IgD-negative memory B cell (primary cell): ENCODE measurements around the gene PCK1. TPM values are rescaled to one million over a fixed set of nuclear protein-coding genes. Genes with fewer than 3 reads are reported as not detected.

Source experiments
- polyA plus RNA-seq: library from polyadenylated mRNA; unstranded; fragments of 300-500 nt; fragmentation: Illumina TruSeq; gene quantifications from one replicate; pipeline ENCODE4 v1.2.3, GENCODE V29; 2021

PCK1 gene
- polyA plus RNA-seq, 1 donor from 2014 or later: not detected

Other genes with a start within 250 kb of the PCK1 start
- gene SPO11, start 231.3 kb upstream of the PCK1 start, polyA plus RNA-seq: not detected
- 38.6 TPM for gene RAE1, start 209.9 kb upstream of the PCK1 start, polyA plus RNA-seq
- 39.2 TPM for gene RBM38, start 169.7 kb upstream of the PCK1 start, polyA plus RNA-seq
- gene CTCFL, start 36.0 kb upstream of the PCK1 start, polyA plus RNA-seq: not detected
- 29.6 TPM for gene ZBP1, start 59.3 kb downstream of the PCK1 start, polyA plus RNA-seq
- gene PMEPA1, start 148.9 kb downstream of the PCK1 start, polyA plus RNA-seq: 7.0 TPM